Stimulated activated naive CD8-positive, alpha-beta T cell treated with anti-CD3 and anti-CD28 coated beads, Interleukin-15, amount 100 ng/mL, for 72 hours (primary cell): Measurements from ENCODE around the gene SYT1.

Source experiments
- ATAC-seq: fragments of 150-1000 bp; cut with Tn5 transposase; 2 replicates; pipeline ENCODE4 v1.10.0; 2021; ENCODE audit warnings: mild to moderate bottlenecking, moderate library complexity
- DNase-seq, 2 donors: peaks; one replicate each; pipeline ENCODE4 v3.0.0; 2021 to 2022
- H3K27ac Mint-ChIP-seq, 2 donors: one replicate each; pipeline ENCODE4 v1.8.0; 2022; ENCODE audit warnings: mild to moderate bottlenecking in 2 of 2, mixed read lengths in 2 of 2, moderate library complexity in 2 of 2
- H3K27me3 Mint-ChIP-seq: one replicate; pipeline ENCODE4 v1.8.0; 2022; ENCODE audit warnings: mixed read lengths
- H3K4me1 Mint-ChIP-seq: one replicate; pipeline ENCODE4 v1.8.0; 2022; ENCODE audit warnings: mild to moderate bottlenecking, mixed read lengths
- H3K4me3 Mint-ChIP-seq, 2 donors: one replicate each; pipeline ENCODE4 v1.8.0; 2022; ENCODE audit warnings: mild to moderate bottlenecking in 2 of 2, mixed read lengths in 2 of 2, moderate library complexity in 1 of 2
- H3K9me3 Mint-ChIP-seq, 2 donors: one replicate each; pipeline ENCODE4 v1.8.0; 2022; ENCODE audit warnings: mixed read lengths in 2 of 2

The SYT1 gene

DNA sequence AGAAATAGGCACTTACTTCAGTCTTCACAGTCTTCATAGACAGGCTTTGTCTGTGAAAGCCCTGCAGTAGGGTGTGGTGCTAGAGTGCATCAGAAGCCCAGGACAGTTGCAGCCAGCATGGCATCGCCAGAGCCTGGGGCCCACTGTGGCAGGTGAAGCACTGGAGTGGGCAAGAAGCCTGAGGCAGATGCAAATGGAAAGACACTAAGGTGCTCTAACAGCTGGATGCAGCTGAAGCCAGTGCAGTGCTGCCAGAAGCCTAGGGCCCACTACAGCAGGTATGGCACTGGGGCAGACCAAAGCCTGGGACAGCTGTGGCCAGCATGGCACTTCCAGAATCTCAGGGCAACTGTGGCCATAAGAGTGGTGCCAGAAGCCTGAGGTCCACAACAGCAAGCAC, 358.6 kb downstream of the SYT1 start:
- no peak overlapping the region for H3K27ac Mint-ChIP-seq
- H3K27me3 Mint-ChIP-seq, result no peaks in the 10 kb centered on the region
- peaks cover 13 to 17% of the 10 kb centered on the region in 2 donors for H3K9me3 Mint-ChIP-seq
- H3K4me1 Mint-ChIP-seq, result no peaks in the 10 kb centered on the region
- ATAC-seq (no peak), DNase-seq (no peak)
- no peak overlapping the region for H3K4me3 Mint-ChIP-seq

DNA sequence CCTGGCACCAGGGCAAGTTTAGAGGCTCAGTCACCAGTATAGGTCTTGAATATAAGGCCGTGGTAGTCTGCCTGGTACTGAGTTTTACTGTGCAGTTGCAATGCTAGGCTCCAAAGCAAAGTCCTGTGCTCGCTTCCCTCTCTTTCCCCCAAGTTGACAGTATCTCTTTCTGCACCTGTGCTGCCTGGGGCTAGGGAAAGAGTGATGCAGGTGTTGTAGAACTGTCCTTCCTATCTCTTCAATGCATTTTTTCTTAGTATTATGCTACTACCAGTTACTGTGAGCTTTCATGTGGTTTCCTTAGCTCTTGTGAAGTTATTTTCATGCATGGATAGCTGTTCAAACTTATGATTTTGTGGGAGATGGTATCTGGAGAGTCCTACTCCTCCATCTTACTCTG, 359.2 kb downstream of the SYT1 start:
- no peak for DNase-seq
- Mint-ChIP-seq H3K4me1 (no peaks in the 10 kb centered on the region), H3K27ac (no peak overlapping the region)

DNA sequence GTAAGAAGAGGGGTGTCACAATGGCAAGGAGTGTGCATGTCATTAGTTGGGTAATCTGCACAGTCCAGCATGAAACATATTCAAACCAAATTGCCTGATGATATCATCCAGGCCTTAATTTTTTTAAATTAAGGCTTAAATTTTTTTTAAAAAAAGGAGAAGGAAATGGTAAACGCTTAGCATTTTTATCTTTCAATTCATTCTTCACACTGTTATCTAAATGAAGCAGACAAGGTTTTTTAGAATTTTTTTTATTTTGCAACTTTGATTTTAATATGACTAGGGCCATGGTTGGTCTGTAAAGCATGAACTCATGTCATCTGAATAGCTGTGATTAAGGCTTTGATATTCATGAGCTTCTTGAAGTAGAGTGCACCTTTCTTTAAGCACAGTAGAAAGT, 362.5 kb downstream of the SYT1 start:
- Mint-ChIP-seq H3K9me3 (peaks cover 16 to 22% of the 10 kb centered on the region in 2 donors), H3K4me3 (no peak overlapping the region), H3K27ac (no peak overlapping the region), H3K4me1 (no peaks in the 10 kb centered on the region), H3K27me3 (no peaks in the 10 kb centered on the region)
- ATAC-seq (no peak), DNase-seq (no peak)

More for the DNA sequence above, 359.2 kb downstream of the SYT1 start:
- Mint-ChIP-seq H3K9me3 (peaks cover 16 to 19% of the 10 kb centered on the region in 2 donors), H3K27me3 (no peaks in the 10 kb centered on the region), H3K4me3 (no peak overlapping the region)
- ATAC-seq, result no peak

DNA sequence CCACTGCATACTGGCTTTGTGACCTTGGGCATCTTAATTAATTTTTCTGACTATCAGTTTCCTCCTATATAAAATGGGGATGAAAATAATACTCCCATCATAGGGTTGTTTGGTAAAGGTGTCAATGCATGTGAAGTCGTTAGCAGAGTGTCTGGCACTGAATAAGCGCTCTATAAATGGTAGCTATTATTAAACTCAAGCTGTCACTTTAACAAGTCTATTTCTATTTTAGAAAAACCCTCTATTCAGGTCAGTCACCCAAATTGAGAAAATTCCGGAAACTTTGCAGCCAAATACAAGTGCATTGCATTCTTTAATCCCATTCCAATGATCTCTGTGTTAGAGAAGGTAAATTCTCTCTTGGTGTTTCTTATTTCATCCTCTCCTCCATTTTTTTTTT, 363.1 kb downstream of the SYT1 start:
- Mint-ChIP-seq H3K9me3 (peaks cover 10 to 17% of the 10 kb centered on the region in 2 donors), H3K4me1 (no peaks in the 10 kb centered on the region)

DNA sequence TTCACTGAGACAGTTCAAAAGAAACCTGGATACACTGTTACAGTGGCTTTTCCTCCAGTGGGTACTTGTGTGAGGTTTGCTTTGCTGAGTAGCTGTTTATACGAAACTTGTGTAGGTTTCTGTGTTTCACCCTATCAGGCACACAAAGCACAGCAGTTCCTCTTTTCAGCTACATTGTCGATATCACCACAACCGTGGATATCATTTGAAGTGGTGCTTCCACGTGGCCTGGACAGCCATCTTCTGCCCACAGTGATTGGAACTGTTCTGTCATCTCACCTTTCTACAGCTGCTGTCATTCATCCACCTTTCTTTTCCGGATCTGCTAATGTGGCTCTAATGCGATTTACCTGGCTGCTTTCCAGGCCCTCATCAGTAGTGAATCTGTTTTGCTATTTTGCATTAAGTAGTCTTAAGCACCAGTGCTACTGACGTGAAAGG, 368.8 kb downstream of the SYT1 start:
- DNase-seq, result no peak

More for the DNA sequence above, 363.1 kb downstream of the SYT1 start:
- DNase-seq (no peak), ATAC-seq (no peak)
- no peaks in the 10 kb centered on the region for H3K27me3 Mint-ChIP-seq
- H3K4me3 Mint-ChIP-seq, result no peak overlapping the region
- H3K27ac Mint-ChIP-seq, result no peak overlapping the region

DNA sequence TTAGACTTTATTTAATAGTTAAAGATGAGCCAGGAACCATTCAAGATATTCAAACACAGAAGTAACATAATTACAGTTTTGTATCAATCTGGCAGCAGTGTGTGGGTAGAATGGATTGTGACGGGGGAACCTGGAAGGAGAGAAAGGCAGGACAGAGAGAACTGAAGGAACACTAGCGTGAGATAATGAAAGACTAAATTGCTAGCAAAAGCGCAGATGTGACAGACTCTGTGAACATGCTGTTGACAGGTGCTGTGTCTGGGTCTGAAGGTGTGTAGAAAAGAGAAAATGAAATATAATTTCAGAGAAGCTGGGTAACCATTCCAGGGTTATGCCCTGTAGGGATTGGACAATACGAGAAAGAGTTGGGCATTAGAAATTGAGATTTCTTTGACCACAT, 372.3 kb downstream of the SYT1 start:
- Mint-ChIP-seq H3K27me3 (no peaks in the 10 kb centered on the region), H3K9me3 (peaks cover 0 to 7% of the 10 kb centered on the region in 2 donors), H3K4me3 (no peak overlapping the region), H3K4me1 (no peaks in the 10 kb centered on the region), H3K27ac (no peak overlapping the region)
- ATAC-seq (no peak), DNase-seq (no peak)

More for the DNA sequence above, 368.8 kb downstream of the SYT1 start:
- H3K27ac Mint-ChIP-seq, result no peak overlapping the region
- no peak for ATAC-seq
- H3K27me3 Mint-ChIP-seq, result no peaks in the 10 kb centered on the region
- no peak overlapping the region for H3K4me3 Mint-ChIP-seq
- H3K4me1 Mint-ChIP-seq, result no peaks in the 10 kb centered on the region
- H3K9me3 Mint-ChIP-seq, result peaks cover 6 to 12% of the 10 kb centered on the region in 2 donors

DNA sequence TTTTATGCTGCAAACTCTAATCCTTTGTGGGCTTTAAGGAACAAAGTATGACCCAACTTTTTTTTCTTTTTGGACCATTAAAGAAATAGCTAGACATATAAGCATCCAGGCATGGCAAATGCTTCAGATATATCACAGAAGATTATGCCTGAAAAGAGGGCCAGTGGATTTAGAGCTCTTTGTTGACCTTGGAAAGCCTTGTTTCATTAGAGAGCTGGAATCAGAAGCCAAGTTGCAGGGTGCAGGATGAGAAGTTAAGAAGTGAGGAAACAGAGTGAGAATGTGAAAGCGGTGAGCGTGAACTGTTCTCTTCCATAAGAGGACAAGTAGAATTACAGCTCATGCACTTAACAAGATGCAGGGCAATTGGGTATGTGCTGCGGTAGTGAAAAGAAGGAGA, 373.7 kb downstream of the SYT1 start:
- ATAC-seq (no peak), DNase-seq (no peak)
- peaks cover 0 to 7% of the 10 kb centered on the region in 2 donors for H3K9me3 Mint-ChIP-seq

DNA sequence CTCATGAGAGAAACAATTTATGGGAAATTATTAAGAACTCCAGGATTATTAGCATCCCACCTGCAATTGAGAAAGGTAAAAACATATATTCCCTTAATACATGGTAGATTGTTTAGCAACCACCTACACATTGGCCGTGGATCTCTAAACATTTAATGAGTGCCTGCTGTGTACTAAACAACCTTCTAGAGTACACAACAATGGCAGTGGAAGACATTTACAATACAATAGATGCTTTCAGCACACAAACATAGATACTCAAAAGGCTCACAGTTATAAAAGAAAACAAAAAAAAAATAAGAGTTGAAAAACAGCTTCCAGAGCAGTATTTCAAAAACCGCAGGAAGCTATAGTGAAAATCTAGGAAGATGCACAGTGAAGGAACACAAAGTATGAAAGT, 382.9 kb downstream of the SYT1 start:
- ATAC-seq (no peak), DNase-seq (no peak)
- H3K27ac Mint-ChIP-seq, result no peak overlapping the region
- H3K4me1 Mint-ChIP-seq, result no peaks in the 10 kb centered on the region
- H3K9me3 Mint-ChIP-seq, result peaks cover 0 to 5% of the 10 kb centered on the region in 2 donors
- H3K27me3 Mint-ChIP-seq, result no peaks in the 10 kb centered on the region
- H3K4me3 Mint-ChIP-seq, result no peak overlapping the region

More for the DNA sequence above, 373.7 kb downstream of the SYT1 start:
- Mint-ChIP-seq H3K4me1 (no peaks in the 10 kb centered on the region), H3K27me3 (no peaks in the 10 kb centered on the region), H3K4me3 (no peak overlapping the region), H3K27ac (no peak overlapping the region)

DNA sequence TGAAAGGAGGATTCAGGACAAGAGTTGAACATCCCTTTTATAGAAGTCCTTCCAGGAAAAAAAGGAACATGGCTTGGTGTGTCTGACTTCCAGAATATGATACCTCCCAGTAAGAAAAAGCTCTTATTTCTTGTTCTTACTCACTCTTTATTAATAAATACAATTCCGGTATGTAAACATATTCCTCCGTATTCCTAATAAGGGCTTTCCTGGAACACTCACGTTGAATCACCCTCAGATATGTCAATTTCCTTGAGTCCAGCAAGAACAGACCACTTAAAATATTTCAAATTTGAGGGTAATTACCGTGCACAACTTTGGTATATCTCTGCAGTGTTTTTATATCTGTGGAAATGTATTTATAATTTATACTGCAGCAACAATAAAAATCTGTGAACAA, 385.6 kb downstream of the SYT1 start:
- DNase-seq, result no peak
- Mint-ChIP-seq H3K4me1 (no peaks in the 10 kb centered on the region), H3K9me3 (peaks cover 4 to 7% of the 10 kb centered on the region in 2 donors), H3K27me3 (no peaks in the 10 kb centered on the region), H3K27ac (no peak overlapping the region), H3K4me3 (no peak overlapping the region)
- no peak for ATAC-seq

DNA sequence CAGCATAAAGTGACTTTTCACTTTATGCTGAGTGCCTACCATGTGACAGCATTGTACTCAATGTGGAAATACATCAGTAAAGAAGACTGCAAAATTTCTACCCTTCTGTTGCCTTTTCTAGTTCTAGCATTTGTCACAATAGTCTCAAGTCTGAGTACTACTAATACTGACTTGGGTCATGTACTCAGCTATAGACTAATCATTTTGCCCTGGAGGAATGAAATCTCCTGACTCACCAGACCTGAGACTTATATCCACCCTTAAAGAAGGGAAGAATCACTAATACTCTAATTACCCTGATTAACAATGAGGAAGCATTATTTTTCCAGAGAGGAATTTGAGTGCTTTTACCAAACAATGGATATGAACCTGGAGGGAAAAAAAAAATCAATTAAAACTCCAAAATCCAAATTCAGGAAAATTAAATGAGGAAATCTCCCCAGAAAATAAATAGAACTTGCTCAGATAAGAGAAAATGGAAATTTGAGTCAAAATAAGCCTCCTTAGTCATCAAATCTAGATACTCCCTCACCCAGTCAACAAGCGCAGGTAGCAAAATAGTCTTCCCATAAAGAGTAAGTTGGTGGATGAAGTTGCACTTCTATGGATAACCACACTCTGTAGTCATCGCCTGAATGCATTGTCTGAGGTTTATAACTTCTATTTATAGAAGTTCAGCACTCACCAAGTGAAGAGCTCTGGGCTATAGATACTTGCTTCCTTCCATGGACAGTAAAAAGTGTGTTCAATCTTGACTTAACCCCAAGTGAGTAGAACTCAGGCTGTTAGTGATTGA, 386.6 kb downstream of the SYT1 start:
- ATAC-seq (no peak), DNase-seq (no peak)
- Mint-ChIP-seq H3K9me3 (peaks cover 4 to 7% of the 10 kb centered on the region in 2 donors), H3K27ac (no peak overlapping the region), H3K4me1 (no peaks in the 10 kb centered on the region), H3K27me3 (no peaks in the 10 kb centered on the region), H3K4me3 (no peak overlapping the region)

DNA sequence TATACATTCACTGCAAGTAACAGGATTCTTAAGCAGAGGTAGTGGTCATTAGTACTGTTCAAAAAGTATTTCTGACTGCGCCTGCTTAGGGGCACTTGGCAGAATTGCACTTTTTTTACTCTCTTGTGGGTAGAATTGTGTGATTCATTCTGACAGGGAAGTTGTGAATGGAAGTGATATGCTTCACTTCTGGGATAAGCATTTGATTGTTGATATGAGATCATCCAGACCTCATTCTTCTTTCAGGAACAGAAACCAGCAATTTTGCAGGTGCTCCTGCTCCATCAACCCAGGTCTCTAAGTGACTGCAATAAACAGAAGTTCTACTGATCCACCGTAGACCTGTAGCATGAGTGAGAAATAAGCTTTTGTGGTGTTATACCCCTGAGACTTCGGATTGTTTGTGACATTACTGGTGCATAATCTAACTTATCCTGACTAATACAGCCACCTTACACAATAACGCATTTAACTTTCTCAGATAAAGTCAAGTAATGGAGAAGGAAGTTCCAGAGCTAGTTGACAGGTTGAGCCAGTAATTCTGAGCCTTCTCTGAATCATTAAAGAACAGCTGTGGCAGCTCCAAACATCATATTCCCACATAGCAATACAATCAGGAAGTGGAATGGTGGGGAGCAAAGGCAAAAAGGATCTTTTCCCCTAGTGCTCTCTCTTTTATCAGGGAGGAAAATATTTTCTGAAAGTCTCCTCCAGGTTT, 387.9 kb downstream of the SYT1 start:
- Mint-ChIP-seq H3K9me3 (peaks cover 4 to 7% of the 10 kb centered on the region in 2 donors), H3K27ac (no peak overlapping the region), H3K4me1 (no peaks in the 10 kb centered on the region), H3K4me3 (no peak overlapping the region), H3K27me3 (no peaks in the 10 kb centered on the region)
- ATAC-seq (no peak), DNase-seq (no peak)

DNA sequence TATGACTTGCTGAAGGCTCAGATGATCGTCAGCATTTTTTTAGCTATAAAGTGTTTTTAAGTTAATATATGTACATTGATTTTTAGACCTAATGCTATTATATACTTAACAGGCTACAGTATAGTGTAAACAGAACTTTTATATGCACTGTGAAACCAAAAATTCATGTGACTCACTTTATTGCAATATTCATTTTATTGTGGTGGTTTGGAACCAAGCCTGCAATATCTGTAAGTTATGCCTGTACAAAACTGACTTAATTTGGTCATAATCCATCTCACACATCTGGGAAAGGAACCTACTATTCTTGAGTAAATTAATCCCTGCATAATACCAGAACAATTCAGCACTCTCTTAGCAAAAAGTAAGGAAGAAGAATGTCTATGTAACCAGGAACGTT, 390.7 kb downstream of the SYT1 start:
- ATAC-seq (no peak), DNase-seq (no peak)
- Mint-ChIP-seq H3K4me3 (no peak overlapping the region), H3K27me3 (no peaks in the 10 kb centered on the region), H3K4me1 (no peaks in the 10 kb centered on the region), H3K9me3 (peaks cover 4 to 7% of the 10 kb centered on the region in 2 donors), H3K27ac (no peak overlapping the region)

DNA sequence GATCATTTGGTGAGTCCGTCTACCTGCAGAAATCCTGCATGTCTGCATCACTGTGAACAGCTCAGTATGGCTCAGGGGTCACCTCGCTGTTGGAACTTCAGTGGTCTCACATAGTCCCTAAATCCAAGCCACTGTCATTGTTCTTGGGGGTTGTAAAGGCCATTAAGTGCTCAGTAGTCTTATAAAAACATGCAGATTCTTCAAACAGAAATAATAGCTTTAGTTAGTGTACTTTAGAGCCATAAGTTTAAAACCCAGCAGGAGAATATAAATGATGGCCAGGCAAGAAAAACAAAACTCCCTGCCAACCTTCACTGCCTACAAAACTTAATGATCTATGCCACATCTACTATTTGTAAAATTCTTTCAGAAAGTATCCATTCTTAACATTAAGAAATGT, 396.3 kb downstream of the SYT1 start:
- H3K27ac Mint-ChIP-seq, result no peak overlapping the region
- no peaks in the 10 kb centered on the region for H3K4me1 Mint-ChIP-seq
- DNase-seq (no peak), ATAC-seq (no peak)
- H3K9me3 Mint-ChIP-seq, result no peaks in the 10 kb centered on the region
- no peak overlapping the region for H3K4me3 Mint-ChIP-seq
- no peaks in the 10 kb centered on the region for H3K27me3 Mint-ChIP-seq

DNA sequence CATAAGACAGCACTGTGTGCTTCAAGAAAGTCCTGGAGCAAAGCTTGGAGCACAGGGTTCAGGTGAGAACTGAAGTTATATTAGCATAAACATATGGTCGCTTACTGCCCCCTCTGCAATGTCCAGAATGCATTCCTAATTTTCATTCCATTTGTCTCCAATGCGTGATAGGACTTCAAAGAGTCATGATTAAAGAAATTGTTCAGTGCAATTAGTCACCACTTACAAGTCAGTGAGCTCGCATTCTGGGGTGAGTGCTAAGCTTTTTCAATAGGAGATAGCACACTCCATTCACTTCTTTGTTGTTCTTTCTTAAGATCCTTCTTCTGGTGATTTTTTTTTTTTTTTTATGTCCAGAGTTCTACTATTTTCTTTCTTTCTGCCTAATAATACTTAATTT, 398.4 kb downstream of the SYT1 start:
- Mint-ChIP-seq H3K4me1 (no peaks in the 10 kb centered on the region), H3K27ac (no peak overlapping the region), H3K9me3 (no peaks in the 10 kb centered on the region), H3K4me3 (no peak overlapping the region), H3K27me3 (no peaks in the 10 kb centered on the region)
- ATAC-seq, result no peak
- no peak for DNase-seq

DNA sequence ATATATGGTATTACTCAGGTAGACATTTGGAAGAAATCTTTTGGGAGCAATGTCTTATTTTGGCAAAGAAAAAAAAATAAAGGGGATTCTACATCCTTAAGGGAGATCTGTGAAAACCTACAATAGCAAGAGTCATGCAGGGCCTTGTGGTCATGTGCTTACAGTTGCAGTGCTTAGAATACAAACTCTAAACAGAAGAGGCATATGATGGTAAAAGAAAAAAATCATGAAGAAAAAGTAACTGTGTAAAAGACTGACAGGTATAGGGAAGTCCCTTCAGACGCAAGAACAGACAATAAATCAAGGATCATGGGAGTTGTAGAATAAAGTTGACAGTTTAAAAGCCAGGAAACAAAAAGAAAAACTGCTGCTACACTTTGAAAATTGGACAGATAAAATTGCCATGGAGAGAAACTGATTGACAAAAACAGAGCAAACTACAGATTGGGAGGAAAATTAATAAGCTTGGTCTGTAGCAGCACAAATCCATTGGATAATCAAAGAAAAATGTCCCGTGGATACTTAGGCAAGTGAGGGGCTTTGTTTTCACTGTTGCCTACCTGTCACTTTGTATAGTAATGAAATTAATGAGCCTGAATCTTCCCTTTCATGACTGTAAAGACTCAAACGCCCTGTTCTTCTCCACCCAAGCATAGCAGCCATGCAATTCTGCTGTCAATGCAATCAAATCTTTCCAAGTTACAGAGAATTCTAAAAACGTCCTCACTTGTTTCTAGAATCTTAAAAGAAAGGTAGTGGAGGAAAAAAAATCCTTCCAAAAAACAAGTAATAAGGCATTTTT, 402.0 kb downstream of the SYT1 start:
- H3K4me3 Mint-ChIP-seq, result no peak overlapping the region
- no peaks in the 10 kb centered on the region for H3K4me1 Mint-ChIP-seq
- DNase-seq, result no peak
- H3K27me3 Mint-ChIP-seq, result no peaks in the 10 kb centered on the region
- H3K27ac Mint-ChIP-seq, result no peak overlapping the region
- ATAC-seq, result no peak
- H3K9me3 Mint-ChIP-seq, result peaks cover 0 to 4% of the 10 kb centered on the region in 2 donors

DNA sequence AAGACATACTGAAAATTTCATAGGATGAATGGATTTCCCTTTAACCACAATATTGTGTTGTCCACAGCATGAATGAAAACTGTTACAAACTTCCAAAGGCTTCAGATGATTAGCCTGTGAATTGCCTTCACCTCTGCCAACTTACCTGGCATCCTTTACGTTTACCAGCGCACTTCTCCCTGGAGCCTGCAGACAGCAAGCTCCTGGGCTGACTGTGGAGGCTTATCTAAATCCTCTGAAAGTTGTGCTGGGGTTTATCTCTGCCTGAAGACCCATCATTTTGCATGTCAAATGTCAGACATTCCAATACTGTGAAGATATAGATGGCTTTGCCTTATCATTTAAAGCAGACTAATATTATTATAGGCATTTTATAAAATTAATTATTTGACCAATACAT, 403.0 kb downstream of the SYT1 start:
- DNase-seq, result no peak
- H3K27me3 Mint-ChIP-seq, result no peaks in the 10 kb centered on the region
- no peak for ATAC-seq

More for the DNA sequence above, 403.0 kb downstream of the SYT1 start:
- no peak overlapping the region for H3K27ac Mint-ChIP-seq
- H3K4me1 Mint-ChIP-seq, result no peaks in the 10 kb centered on the region
- H3K9me3 Mint-ChIP-seq, result peaks cover 0 to 4% of the 10 kb centered on the region in 2 donors
- no peak overlapping the region for H3K4me3 Mint-ChIP-seq
